Measurements from ENCODE around the gene NEDD4L. TPM values are rescaled to one million over a fixed set of nuclear protein-coding genes. Genes with fewer than 3 reads are reported as not detected.
A peak's percentile ranks its signal among the peaks of the same experiment; 100 is the strongest.

Gene NEDD4L
- polyA plus RNA-seq, 1 donor (not counting 4 experiments of a cell fraction or from before 2014, with no cell fraction given), result 52.6 TPM

GRCh38 chr18:58275176-58275575, 231.2 kb downstream of the NEDD4L start:
- no peak overlapping the region for H3K4me2 ChIP-seq (ENCODE audit: control insufficient read depth, extremely low read depth, insufficient read depth, low read depth, low read length)
- no peaks in the 10 kb centered on the region for H3K27me3 ChIP-seq (ENCODE audit: control insufficient read depth, extremely low read depth, insufficient read depth, low read length)
- H3K4me1 ChIP-seq (ENCODE audit: control insufficient read depth, extremely low read depth, insufficient read depth, low read length), result peaks cover 26% of the 10 kb centered on the region
- no peak for TF ChIP-seq CTCF (optimal IDR thresholded peaks at IDR 0.05 in 1 of 3, IDR thresholded peaks at IDR 0.05 in 1 of 3, conservative IDR thresholded peaks at IDR 0.05 in 1 of 3; ENCODE audit: extremely low read depth in 1 of 3, insufficient read depth in 2 of 3, low read length in 3 of 3)
- no peak for TF ChIP-seq EZH2 (IDR thresholded peaks at IDR 0.05; ENCODE audit: low read length)
- no peaks in the 10 kb centered on the region for H3K9me3 ChIP-seq (ENCODE audit: control insufficient read depth, low read depth, low read length)
- H3K36me3 ChIP-seq (ENCODE audit: control insufficient read depth in 2 of 2, extremely low read depth in 1 of 2, insufficient read depth in 2 of 2, low read length in 2 of 2), result peaks cover 8 to 12% of the 10 kb centered on the region in 2 experiments
- dilution Hi-C loops (cut with MboI; ENCODE audit: extremely low pct_ligation_motif_present, low sequenced_read_pairs), result no loop called here
- H3K79me2 ChIP-seq (ENCODE audit: control insufficient read depth, insufficient read depth, low read length), result peaks cover 91% of the 10 kb centered on the region
- peaks cover 2% of the 10 kb centered on the region for H3K9me1 ChIP-seq (ENCODE audit: control insufficient read depth, extremely low read depth, insufficient read depth, low read length)
- FAIRE-seq, result no peak
- H3K4me3 ChIP-seq (ENCODE audit: control insufficient read depth in 2 of 3, extremely low read depth in 1 of 3, insufficient read depth in 2 of 3, low read depth in 1 of 3, low read length in 3 of 3), result no peak overlapping the region
- no peak overlapping the region for H3K27ac ChIP-seq (ENCODE audit: control insufficient read depth, insufficient read depth, low read length)
- peaks cover 12% of the 10 kb centered on the region for H4K20me1 ChIP-seq (ENCODE audit: control insufficient read depth, extremely low read depth, insufficient read depth, low read length)
- DNase-seq (ENCODE audit: low read depth, low spot score), result no peak
- H3K9ac ChIP-seq (ENCODE audit: control insufficient read depth, extremely low read depth, insufficient read depth, low read length), result no peak overlapping the region
- no peak overlapping the region for H2AFZ ChIP-seq (ENCODE audit: control insufficient read depth, low read length)

GRCh38 chr18:58276789-58277739, 233.0 kb downstream of the NEDD4L start:
- Histone ChIP-seq H3K36me3 (ENCODE audit: control insufficient read depth in 2 of 2, extremely low read depth in 1 of 2, insufficient read depth in 2 of 2, low read length in 2 of 2) (peaks cover 8 to 12% of the 10 kb centered on the region in 2 experiments), H3K9me3 (ENCODE audit: control insufficient read depth, low read depth, low read length) (no peaks in the 10 kb centered on the region), H3K4me3 (ENCODE audit: control insufficient read depth in 2 of 3, extremely low read depth in 1 of 3, insufficient read depth in 2 of 3, low read depth in 1 of 3, low read length in 3 of 3) (peak overlapping the region in 2 of 3 experiments; percentile 34 to 44), H3K9me1 (ENCODE audit: control insufficient read depth, extremely low read depth, insufficient read depth, low read length) (peaks cover 2% of the 10 kb centered on the region), H3K4me2 (ENCODE audit: control insufficient read depth, extremely low read depth, insufficient read depth, low read depth, low read length) (peak overlapping the region; percentile 78), H3K79me2 (ENCODE audit: control insufficient read depth, insufficient read depth, low read length) (peaks cover 92% of the 10 kb centered on the region), H3K4me1 (ENCODE audit: control insufficient read depth, extremely low read depth, insufficient read depth, low read length) (peaks cover 18% of the 10 kb centered on the region), H3K27ac (ENCODE audit: control insufficient read depth, insufficient read depth, low read length) (peak overlapping the region; percentile 51), H4K20me1 (ENCODE audit: control insufficient read depth, extremely low read depth, insufficient read depth, low read length) (peaks cover 12% of the 10 kb centered on the region), H2AFZ (ENCODE audit: control insufficient read depth, low read length) (no peak overlapping the region), H3K27me3 (ENCODE audit: control insufficient read depth, extremely low read depth, insufficient read depth, low read length) (no peaks in the 10 kb centered on the region), H3K9ac (ENCODE audit: control insufficient read depth, extremely low read depth, insufficient read depth, low read length) (peak overlapping the region; percentile 53)
- dilution Hi-C loops (cut with MboI; ENCODE audit: extremely low pct_ligation_motif_present, low sequenced_read_pairs), result no loop called here
- TF ChIP-seq CTCF (optimal IDR thresholded peaks at IDR 0.05 in 1 of 3, IDR thresholded peaks at IDR 0.05 in 1 of 3, conservative IDR thresholded peaks at IDR 0.05 in 1 of 3; ENCODE audit: extremely low read depth in 1 of 3, insufficient read depth in 2 of 3, low read length in 3 of 3) (no peak), EZH2 (IDR thresholded peaks at IDR 0.05; ENCODE audit: low read length) (no peak)
- DNase-seq (ENCODE audit: low read depth, low spot score) (no peak), FAIRE-seq (no peak)

Data from keratinocyte (primary cell).